SK-N-MC (cell line): ENCODE measurements around the gene TMEM132D.
"Not testable (repeated sequence)": the region's sequence is repeated elsewhere in the genome, so short reads cannot be mapped to it uniquely, and the experiment has no call there.

Source experiments
- DNase-seq: peaks from one replicate; pipeline ENCODE4 v3.0.0-alpha.2; 2011; ENCODE audit warnings: low read depth, low spot score
- H3K27ac ChIP-seq: fragments of 200-600 bp; sonication (generic); 2 replicates; pipeline ENCODE4 v1.5.1; 2016; ENCODE audit warnings: mixed run types
- H3K36me3 ChIP-seq: fragments of 200-600 bp; sonication (generic); 2 replicates; pipeline ENCODE4 v1.6.1; 2017; ENCODE audit warnings: antibody characterized with exemption, low read length, mixed read lengths; ENCODE audit not compliant: insufficient read depth
- H3K4me3 ChIP-seq: fragments of 200-600 bp; sonication (generic); 2 replicates; pipeline ENCODE4 v1.5.1; 2016
- H3K9ac ChIP-seq: fragments of 200-600 bp; sonication (generic); 2 replicates; pipeline ENCODE4 v1.8.0; 2017; ENCODE audit warnings: mixed run types, mixed read lengths; ENCODE audit not compliant: insufficient read length
- H3K9me3 ChIP-seq: fragments of 200-600 bp; sonication (generic); 2 replicates; pipeline ENCODE4 v1.6.1; 2017; ENCODE audit warnings: low read depth, mild to moderate bottlenecking, antibody characterized with exemption, low read length, moderate library complexity, mixed read lengths
- EZH2 ChIP-seq: fragments of 200-600 bp; sonication (generic); IDR thresholded peaks from one replicate; pipeline ENCODE4 v1.6.1; 2017; ENCODE audit warnings: antibody characterized with exemption
- FOXP2 ChIP-seq: optimal IDR thresholded peaks from 2 replicates; pipeline ENCODE3; 2011; ENCODE audit warnings: mild to moderate bottlenecking, moderate library complexity; ENCODE audit not compliant: insufficient read depth; ENCODE audit errors: extremely low read length, control extremely low read depth
- POLR2AphosphoS5 ChIP-seq: IDR thresholded peaks from 2 replicates; pipeline ENCODE4 v1.6.1; 2012; ENCODE audit warnings: mild to moderate bottlenecking, low read depth, low read length, borderline replicate concordance

TMEM132D gene

GRCh38 chr12:129190827-129191226 is 713.0 kb downstream of the TMEM132D start:
- no peak for DNase-seq
- TF ChIP-seq POLR2AphosphoS5 (no peak), EZH2 (no peak), FOXP2 (no peak)
- H3K9ac ChIP-seq: no peak overlapping the region
- no peaks in the 10 kb centered on the region for H3K36me3 ChIP-seq
- no peaks in the 10 kb centered on the region for H3K9me3 ChIP-seq
- H3K27ac ChIP-seq: no peak overlapping the region
- H3K4me3 ChIP-seq: no peak overlapping the region

GRCh38 chr12:129189879-129190278 is 713.9 kb downstream of the TMEM132D start:
- not testable (repeated sequence) for H3K9ac ChIP-seq, H3K27ac ChIP-seq, H3K4me3 ChIP-seq, H3K36me3 ChIP-seq, DNase-seq, H3K9me3 ChIP-seq

- Histone ChIP-seq H3K36me3 (no peaks in the 10 kb centered on the region), H3K9ac (no peak overlapping the region), H3K4me3 (no peak overlapping the region), H3K27ac (no peak overlapping the region), H3K9me3 (no peaks in the 10 kb centered on the region)
- no peak for DNase-seq
- TF ChIP-seq EZH2 (no peak), FOXP2 (no peak), POLR2AphosphoS5 (no peak)
Measured at GRCh38 chr12:129186952-129187351, 716.9 kb downstream of the TMEM132D start.

GRCh38 chr12:129185855-129186254 is 718.0 kb downstream of the TMEM132D start:
- no peak for DNase-seq
- Histone ChIP-seq H3K9me3 (no peaks in the 10 kb centered on the region), H3K36me3 (no peaks in the 10 kb centered on the region), H3K27ac (no peak overlapping the region), H3K4me3 (no peak overlapping the region), H3K9ac (no peak overlapping the region)
- no peak for TF ChIP-seq FOXP2
- TF ChIP-seq EZH2: no peak
- no peak for TF ChIP-seq POLR2AphosphoS5

GRCh38 chr12:129184127-129184928 is 719.5 kb downstream of the TMEM132D start:
- Histone ChIP-seq H3K9ac (no peak overlapping the region), H3K4me3 (no peak overlapping the region), H3K9me3 (no peaks in the 10 kb centered on the region), H3K36me3 (no peaks in the 10 kb centered on the region), H3K27ac (no peak overlapping the region)
- TF ChIP-seq FOXP2 (no peak), POLR2AphosphoS5 (no peak), EZH2 (no peak)
- DNase-seq: no peak

- H3K9ac ChIP-seq: no peak overlapping the region
- TF ChIP-seq FOXP2 (no peak), POLR2AphosphoS5 (no peak), EZH2 (no peak)
- no peak for DNase-seq
- H3K4me3 ChIP-seq: no peak overlapping the region
- H3K36me3 ChIP-seq: no peaks in the 10 kb centered on the region
- no peak overlapping the region for H3K27ac ChIP-seq
- no peaks in the 10 kb centered on the region for H3K9me3 ChIP-seq
Measured at GRCh38 chr12:129179941-129180553, 723.8 kb downstream of the TMEM132D start.

GRCh38 chr12:129169928-129170327 is 733.9 kb downstream of the TMEM132D start:
- no peak overlapping the region for H3K4me3 ChIP-seq
- no peak overlapping the region for H3K9ac ChIP-seq
- no peak for TF ChIP-seq FOXP2
- TF ChIP-seq POLR2AphosphoS5: no peak
- TF ChIP-seq EZH2: no peak
- no peak for DNase-seq
- no peaks in the 10 kb centered on the region for H3K36me3 ChIP-seq
- H3K9me3 ChIP-seq: no peaks in the 10 kb centered on the region
- H3K27ac ChIP-seq: no peak overlapping the region

GRCh38 chr12:129163861-129164260 is 740.0 kb downstream of the TMEM132D start:
- H3K9ac ChIP-seq: no peak overlapping the region
- TF ChIP-seq POLR2AphosphoS5 (no peak), FOXP2 (no peak), EZH2 (no peak)

GRCh38 chr12:129163461-129163860 is 740.4 kb downstream of the TMEM132D start:
- no peak overlapping the region for H3K4me3 ChIP-seq
- no peak for TF ChIP-seq EZH2
- TF ChIP-seq FOXP2: no peak
- no peak for TF ChIP-seq POLR2AphosphoS5
- no peak overlapping the region for H3K9ac ChIP-seq

More at GRCh38 chr12:129163861-129164260, 740.0 kb downstream of the TMEM132D start:
- Histone ChIP-seq H3K27ac (no peak overlapping the region), H3K36me3 (no peaks in the 10 kb centered on the region), H3K9me3 (no peaks in the 10 kb centered on the region), H3K4me3 (no peak overlapping the region)
- no peak for DNase-seq

GRCh38 chr12:129162805-129163204 is 741.0 kb downstream of the TMEM132D start:
- H3K4me3 ChIP-seq: no peak overlapping the region
- H3K27ac ChIP-seq: no peak overlapping the region
- H3K36me3 ChIP-seq: no peaks in the 10 kb centered on the region
- no peak overlapping the region for H3K9ac ChIP-seq
- TF ChIP-seq EZH2 (no peak), POLR2AphosphoS5 (no peak)
- no peaks in the 10 kb centered on the region for H3K9me3 ChIP-seq
- DNase-seq: no peak

More at GRCh38 chr12:129163461-129163860, 740.4 kb downstream of the TMEM132D start:
- no peak overlapping the region for H3K27ac ChIP-seq
- no peak for DNase-seq
- H3K36me3 ChIP-seq: no peaks in the 10 kb centered on the region
- no peaks in the 10 kb centered on the region for H3K9me3 ChIP-seq
